NOMO-1 (cell line): Measurements from ENCODE around the gene DDIT3.

ENCODE experiments used
- DNase-seq, 2 experiments: peaks; one replicate each; lab custom pipeline; 2025; ENCODE audit not compliant: unreplicated experiment in 2 of 2; lab: John Stamatoyannopoulos, UW

The DDIT3 gene

GRCh38 chr12:57548013-57548315, 27.6 kb upstream of the DDIT3 start:
- DNase-seq, result no peak

GRCh38 chr12:57547288-57548012, 27.1 kb upstream of the DDIT3 start:
- DNase-seq, result peak in 1 of 2 experiments; percentile 98

- peak; percentile 41 to 99 for DNase-seq
These were observed 26.3 kb upstream of the DDIT3 start, which contains the start of gene DCTN2 for GRCh38 chr12:57546438-57547287. TSS of gene DCTN2 (minus strand) at chr12:57547192. CDS start at chr12:57547063, 129 bp downstream.

- peak in 1 of 2 experiments; percentile 41 for DNase-seq
These were observed 25.6 kb upstream of the DDIT3 start for GRCh38 chr12:57545809-57546437.

GRCh38 chr12:57543581-57543980, 23.3 kb upstream of the DDIT3 start:
- no peak for DNase-seq

GRCh38 chr12:57541717-57542116, 21.4 kb upstream of the DDIT3 start:
- DNase-seq, result no peak

- DNase-seq, result no peak
These were observed 20.7 kb upstream of the DDIT3 start for GRCh38 chr12:57541001-57541400.

GRCh38 chr12:57539134-57539768, 18.9 kb upstream of the DDIT3 start:
- DNase-seq, result no peak

- DNase-seq, result no peak
These were observed 16.3 kb upstream of the DDIT3 start for GRCh38 chr12:57536597-57536942.

GRCh38 chr12:57535764-57536596, 15.7 kb upstream of the DDIT3 start:
- no peak for DNase-seq

- no peak for DNase-seq
These were observed 14.8 kb upstream of the DDIT3 start for GRCh38 chr12:57534991-57535543.

GRCh38 chr12:57534250-57534649, 13.9 kb upstream of the DDIT3 start:
- no peak for DNase-seq

GRCh38 chr12:57533108-57533507, 12.8 kb upstream of the DDIT3 start:
- no peak for DNase-seq

GRCh38 chr12:57531836-57532235, 11.5 kb upstream of the DDIT3 start:
- DNase-seq, result no peak

GRCh38 chr12:57530396-57531142, 10.3 kb upstream of the DDIT3 start:
- DNase-seq, result no peak

- DNase-seq, result no peak
These were observed 9.5 kb upstream of the DDIT3 start for GRCh38 chr12:57529831-57530230.

GRCh38 chr12:57528831-57529555, 8.7 kb upstream of the DDIT3 start:
- DNase-seq, result no peak

- DNase-seq, result no peak
These were observed 7.9 kb upstream of the DDIT3 start for GRCh38 chr12:57528176-57528575.

- no peak for DNase-seq
These were observed 6.9 kb upstream of the DDIT3 start for GRCh38 chr12:57527184-57527583.
